BE2C (cell line): Measurements from ENCODE around the gene AOX1.

Experiments
- DNase-seq: peaks from one replicate; pipeline ENCODE4 v3.0.0-alpha.2; 2020
- H3K27me3 ChIP-seq: fragments of 250-450 bp; sonication (Bioruptor Pico); 2 replicates; pipeline ENCODE4 v1.5.1; 2020; ENCODE audit warnings: mild to moderate bottlenecking
- H3K36me3 ChIP-seq: fragments of 250-450 bp; sonication (Bioruptor Pico); 2 replicates; pipeline ENCODE4 v1.5.1; 2020; ENCODE audit warnings: mild to moderate bottlenecking
- H3K4me1 ChIP-seq: fragments of 250-450 bp; sonication (Bioruptor Pico); 2 replicates; pipeline ENCODE4 v1.5.1; 2020
- H3K4me3 ChIP-seq: 2 replicates; pipeline ENCODE4 v1.5.1; 2011; ENCODE audit warnings: low read depth, low read length
- H3K9me3 ChIP-seq: fragments of 250-450 bp; sonication (Bioruptor Pico); 2 replicates; pipeline ENCODE4 v1.5.1; 2020
- TF ChIP-seq, protein P1 (sequence below): IDR thresholded peaks from 2 replicates; pipeline ENCODE4 v1.5.1; 2012; ENCODE audit warnings: mild to moderate bottlenecking, low read depth, low read length

Gene AOX1

GRCh38 chr2:200588076-200588678 lies 2.4 kb downstream of the AOX1 start:
- H3K9me3 ChIP-seq: no peaks in the 10 kb centered on the region
- H3K4me1 ChIP-seq: no peaks in the 10 kb centered on the region
- H3K4me3 ChIP-seq: no peak overlapping the region
- TF ChIP-seq, protein P1, sequence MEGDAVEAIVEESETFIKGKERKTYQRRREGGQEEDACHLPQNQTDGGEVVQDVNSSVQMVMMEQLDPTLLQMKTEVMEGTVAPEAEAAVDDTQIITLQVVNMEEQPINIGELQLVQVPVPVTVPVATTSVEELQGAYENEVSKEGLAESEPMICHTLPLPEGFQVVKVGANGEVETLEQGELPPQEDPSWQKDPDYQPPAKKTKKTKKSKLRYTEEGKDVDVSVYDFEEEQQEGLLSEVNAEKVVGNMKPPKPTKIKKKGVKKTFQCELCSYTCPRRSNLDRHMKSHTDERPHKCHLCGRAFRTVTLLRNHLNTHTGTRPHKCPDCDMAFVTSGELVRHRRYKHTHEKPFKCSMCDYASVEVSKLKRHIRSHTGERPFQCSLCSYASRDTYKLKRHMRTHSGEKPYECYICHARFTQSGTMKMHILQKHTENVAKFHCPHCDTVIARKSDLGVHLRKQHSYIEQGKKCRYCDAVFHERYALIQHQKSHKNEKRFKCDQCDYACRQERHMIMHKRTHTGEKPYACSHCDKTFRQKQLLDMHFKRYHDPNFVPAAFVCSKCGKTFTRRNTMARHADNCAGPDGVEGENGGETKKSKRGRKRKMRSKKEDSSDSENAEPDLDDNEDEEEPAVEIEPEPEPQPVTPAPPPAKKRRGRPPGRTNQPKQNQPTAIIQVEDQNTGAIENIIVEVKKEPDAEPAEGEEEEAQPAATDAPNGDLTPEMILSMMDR: no peak
- no peak for DNase-seq
- H3K27me3 ChIP-seq: no peaks in the 10 kb centered on the region
- H3K36me3 ChIP-seq: no peaks in the 10 kb centered on the region

DNA sequence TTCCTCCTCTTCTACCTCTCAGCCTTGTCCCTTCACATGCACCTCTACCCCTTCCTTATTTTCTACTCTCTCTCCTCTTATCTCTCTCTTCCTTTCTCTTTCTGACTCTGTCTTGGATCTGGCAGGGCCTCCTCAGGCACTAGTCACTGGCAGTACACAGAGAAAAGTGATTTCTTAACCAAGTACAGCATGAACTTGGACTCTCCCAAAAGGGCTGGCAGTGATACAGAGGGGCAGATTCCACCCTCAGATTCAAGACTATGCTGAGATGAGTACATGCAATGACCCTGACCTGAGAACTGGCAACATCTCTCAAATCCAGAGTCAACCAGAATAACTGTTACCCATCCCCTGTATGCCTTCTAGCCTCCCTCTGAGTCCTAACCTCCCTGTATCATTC lies 4.3 kb downstream of the AOX1 start:
- H3K4me3 ChIP-seq: no peak overlapping the region
- H3K36me3 ChIP-seq: no peaks in the 10 kb centered on the region
- no peaks in the 10 kb centered on the region for H3K4me1 ChIP-seq
- TF ChIP-seq, protein P1: no peak
- no peak for DNase-seq
- H3K9me3 ChIP-seq: no peaks in the 10 kb centered on the region
- H3K27me3 ChIP-seq: no peaks in the 10 kb centered on the region

DNA sequence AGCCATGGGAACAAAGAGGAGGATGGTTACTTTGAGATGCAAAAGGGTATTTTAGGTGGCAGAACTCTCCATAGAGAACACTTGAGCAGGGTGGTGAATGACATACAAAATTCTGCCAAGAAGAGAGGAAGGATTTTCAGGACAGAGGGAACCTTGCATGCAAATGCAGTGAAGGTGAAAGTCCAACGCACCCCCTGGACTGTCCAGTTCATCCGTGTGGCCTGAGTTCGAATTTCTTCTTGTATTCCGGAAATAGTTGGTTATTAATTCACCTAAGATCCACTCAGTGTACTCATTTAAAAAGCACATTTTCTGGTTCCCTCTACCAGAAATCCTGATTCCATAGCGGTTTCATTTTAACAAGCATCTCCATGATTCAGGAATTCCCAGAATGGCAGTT lies 5.5 kb downstream of the AOX1 start:
- Histone ChIP-seq H3K36me3 (no peaks in the 10 kb centered on the region), H3K9me3 (no peaks in the 10 kb centered on the region), H3K27me3 (no peaks in the 10 kb centered on the region), H3K4me3 (no peak overlapping the region), H3K4me1 (peaks cover 3% of the 10 kb centered on the region; the same call in 1 of the 2 replicates)
- no peak for DNase-seq
- TF ChIP-seq, protein P1: no peak

DNA sequence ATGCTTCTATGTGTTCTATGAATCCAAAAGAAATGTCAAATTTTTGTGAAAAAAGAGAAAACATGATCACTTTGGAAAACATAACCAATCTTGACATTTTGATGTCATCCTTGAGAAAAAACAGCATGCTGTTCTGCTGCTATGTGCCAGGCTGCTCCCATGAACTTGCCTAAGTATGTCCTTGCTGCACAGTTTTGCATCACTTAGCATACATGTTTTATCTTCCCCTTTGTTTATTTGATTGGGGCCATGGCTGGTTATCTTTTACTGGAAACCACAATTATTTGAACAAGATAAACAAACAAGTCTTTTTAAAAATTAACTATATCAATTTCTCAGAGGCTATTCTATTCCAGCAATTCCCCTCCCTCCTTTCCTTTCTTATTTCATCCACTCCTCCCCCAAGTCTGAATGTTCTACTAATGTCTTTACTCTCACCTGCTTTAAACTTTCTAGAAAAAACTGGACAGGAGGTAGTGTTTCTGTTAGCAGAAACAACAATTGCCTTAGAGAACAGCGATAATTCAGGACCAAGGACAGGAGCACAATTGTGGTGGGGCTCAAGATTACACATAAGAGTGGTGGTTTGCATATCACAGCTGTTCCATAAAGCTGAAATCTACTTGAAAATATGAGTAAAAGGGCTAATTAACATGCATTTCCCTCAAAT lies 6.7 kb downstream of the AOX1 start:
- Histone ChIP-seq H3K9me3 (no peaks in the 10 kb centered on the region), H3K4me3 (no peak overlapping the region), H3K36me3 (no peaks in the 10 kb centered on the region), H3K27me3 (no peaks in the 10 kb centered on the region), H3K4me1 (peaks cover 3% of the 10 kb centered on the region; the same call in 1 of the 2 replicates)
- DNase-seq: no peak
- TF ChIP-seq, protein P1: no peak

DNA sequence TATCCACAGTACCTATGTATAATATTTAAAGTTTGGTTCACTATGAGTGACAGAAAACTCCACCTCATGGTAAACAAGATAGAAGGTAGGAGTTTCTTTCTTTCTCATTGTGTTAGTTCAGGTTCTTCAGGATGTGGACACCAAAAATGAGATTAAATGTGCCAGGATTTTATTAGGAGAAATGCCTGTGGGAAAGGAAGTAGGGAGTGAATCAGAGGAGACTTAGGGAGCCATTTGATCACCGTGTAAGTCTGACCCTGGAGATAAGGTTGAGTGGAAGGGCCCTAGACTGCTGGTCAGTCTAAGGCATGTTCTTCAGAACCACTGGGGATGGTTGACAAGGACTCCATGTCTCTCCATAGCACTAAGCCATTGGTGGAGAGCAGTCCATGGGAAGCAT lies 8.1 kb downstream of the AOX1 start:
- no peak for DNase-seq
- H3K36me3 ChIP-seq: no peaks in the 10 kb centered on the region
- H3K27me3 ChIP-seq: no peaks in the 10 kb centered on the region
- H3K4me1 ChIP-seq: peaks cover 3% of the 10 kb centered on the region; the same call in 1 of the 2 replicates
- H3K9me3 ChIP-seq: no peaks in the 10 kb centered on the region
- TF ChIP-seq, protein P1: no peak
- no peak overlapping the region for H3K4me3 ChIP-seq

- no peak overlapping the region for H3K4me3 ChIP-seq
- no peak for DNase-seq
- no peaks in the 10 kb centered on the region for H3K36me3 ChIP-seq
- TF ChIP-seq, protein P1: no peak
- no peaks in the 10 kb centered on the region for H3K9me3 ChIP-seq
- peaks cover 3% of the 10 kb centered on the region; the same call in 1 of the 2 replicates for H3K4me1 ChIP-seq
- no peaks in the 10 kb centered on the region for H3K27me3 ChIP-seq
Measured at GRCh38 chr2:200595913-200596312, 10.1 kb downstream of the AOX1 start.
